Right forelimb (tissue), 1 donor: ENCODE results near the gene MINDY3.
"Not testable (repeated sequence)": the region's sequence is repeated elsewhere in the genome, so short reads cannot be mapped to it uniquely, and the experiment has no call there.

Source experiments
- DNase-seq: peaks from one replicate; pipeline ENCODE4 v3.0.0-alpha.2; 2018

Gene MINDY3

DNA sequence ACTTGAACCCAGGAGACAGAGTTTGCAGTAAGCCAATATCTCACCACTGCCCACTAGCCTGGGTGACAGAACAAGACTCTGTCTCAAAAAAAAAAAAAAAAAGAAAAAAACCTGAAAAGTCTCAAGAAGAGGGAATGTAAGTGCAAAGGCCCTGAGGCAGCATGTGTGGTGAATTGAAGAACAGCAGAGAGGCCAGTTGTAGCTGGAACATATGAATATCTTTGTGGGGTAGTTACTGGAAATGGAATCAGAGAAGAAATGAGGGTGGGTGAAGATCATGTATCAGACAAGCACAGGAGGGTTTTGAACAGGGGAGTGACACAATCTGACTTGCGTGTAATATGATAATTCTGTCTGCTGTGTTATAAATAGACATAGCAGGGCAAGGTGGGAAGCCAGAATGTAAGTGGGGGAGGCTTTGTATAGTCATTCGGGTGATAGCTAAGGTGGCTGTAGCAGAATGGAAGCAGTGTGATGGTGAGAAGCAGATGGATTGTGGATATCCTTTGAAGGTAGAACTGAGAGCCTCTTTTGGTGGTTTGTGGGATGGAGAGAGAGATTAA is 95.3 kb downstream of the MINDY3 start:
- DNase-seq = no peak

DNA sequence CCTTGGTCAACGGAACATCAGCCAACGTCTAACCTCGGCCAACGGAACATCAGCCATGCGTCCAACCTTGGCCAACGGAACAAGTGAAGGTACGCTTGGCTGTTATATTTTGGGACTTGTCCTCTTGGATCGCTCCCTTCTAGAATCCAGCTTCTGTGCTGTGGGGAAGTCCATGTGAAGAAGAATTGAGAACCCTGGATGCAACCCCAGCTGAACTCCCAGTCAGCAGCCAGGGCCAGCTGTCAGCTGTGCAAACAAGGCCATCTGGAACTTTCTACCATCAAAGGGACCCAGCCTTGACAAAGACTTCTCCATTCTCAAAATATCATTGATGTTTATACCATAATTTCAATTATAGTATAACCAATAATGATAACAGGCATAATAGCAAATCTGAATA is 97.3 kb downstream of the MINDY3 start:
- no peak for DNase-seq

DNA sequence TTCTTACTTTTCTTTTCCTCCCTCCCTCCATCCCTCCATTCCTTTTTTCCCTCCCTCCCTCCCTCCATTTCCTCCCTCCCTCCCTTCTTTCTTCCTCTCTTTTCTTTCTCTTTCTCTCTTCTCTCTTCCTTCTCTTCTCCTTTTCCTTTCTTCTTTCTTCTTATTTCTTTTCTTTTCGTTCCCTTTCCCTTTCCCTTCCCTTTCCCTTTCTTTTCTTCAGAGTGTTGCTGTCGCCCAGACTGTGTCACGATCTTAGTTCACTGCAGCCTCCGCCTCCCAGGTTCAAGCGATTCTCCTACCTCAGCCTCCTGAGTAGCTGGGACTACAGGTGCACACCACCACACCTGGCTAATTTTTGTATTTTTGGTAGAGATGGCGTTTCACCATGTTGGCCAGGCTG is 98.1 kb downstream of the MINDY3 start:
- not testable (repeated sequence) for DNase-seq

DNA sequence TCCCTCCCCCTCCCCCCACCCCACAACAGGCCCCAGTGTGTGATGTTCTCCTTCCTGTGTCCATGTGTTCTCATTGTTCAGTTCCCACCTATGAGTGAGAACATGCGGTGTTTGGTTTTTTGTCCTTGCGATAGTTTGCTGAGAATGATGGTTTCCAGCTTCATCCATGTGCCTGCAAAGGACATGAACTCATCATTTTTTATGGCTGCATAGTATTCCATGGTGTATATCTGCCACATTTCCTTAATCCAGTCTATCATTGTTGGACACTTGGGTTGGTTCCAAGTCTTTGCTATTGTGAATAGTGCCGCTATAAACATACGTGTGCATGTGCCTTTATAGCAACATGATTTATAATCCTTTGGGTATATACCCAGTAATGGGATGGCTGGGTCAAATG is 99.1 kb downstream of the MINDY3 start:
- DNase-seq = not testable (repeated sequence)

DNA sequence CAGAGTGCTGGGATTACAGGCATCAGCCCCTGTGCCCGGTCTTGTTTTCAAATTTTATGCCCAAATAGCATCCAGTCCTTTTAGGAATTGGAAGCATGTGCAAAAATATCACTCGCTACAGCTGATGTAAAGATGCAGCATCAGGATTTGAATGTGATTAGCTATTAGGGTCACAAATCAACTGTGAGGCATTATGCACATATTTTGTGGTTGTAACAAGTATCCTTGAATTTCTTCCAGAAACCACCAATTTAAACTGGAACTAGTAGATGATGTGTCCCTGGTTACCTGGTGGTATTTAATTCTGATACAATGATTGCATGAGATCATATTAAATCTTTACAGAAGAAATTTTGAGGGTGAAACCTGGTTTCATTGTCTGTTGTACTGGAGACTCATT is 99.6 kb downstream of the MINDY3 start:
- no peak for DNase-seq

DNA sequence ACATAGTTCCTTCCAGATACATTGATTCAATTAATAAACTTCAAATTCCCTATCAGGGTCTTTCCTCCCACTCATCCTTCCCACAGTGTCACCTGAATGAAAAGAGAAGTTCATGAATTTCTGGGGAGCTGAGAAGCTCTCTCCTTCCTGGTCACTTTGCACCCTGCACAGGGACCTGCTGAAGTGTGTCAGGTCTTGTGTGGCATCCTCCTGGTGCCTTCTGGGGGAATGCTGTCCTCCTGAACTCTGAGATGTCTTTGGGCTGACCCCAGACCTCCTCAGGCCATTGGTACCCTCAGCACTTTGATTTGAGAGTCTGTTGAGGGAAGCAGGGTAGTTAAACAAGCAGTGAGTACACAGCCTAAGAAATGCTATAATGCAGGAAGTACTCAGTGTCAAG is 101.0 kb downstream of the MINDY3 start:
- no peak for DNase-seq

DNA sequence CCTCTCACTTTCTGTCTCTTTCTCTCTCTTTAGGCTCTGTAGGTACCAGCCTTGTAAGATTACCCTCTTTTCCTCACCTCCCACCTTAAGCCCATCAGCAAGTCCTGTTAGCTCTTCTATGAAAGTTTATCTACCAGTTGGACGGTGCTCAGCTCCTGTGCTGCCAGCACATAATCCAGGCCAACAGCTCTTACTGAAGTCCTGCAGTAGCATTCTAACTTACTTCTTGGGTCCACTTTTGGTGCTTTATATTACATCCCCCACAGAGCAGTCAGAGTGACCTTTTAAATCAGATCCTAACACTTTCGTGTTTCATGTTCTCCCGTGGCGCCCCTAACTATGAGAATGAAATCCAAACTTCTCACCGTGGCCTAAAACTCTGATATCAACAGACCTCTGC is 101.7 kb downstream of the MINDY3 start:
- DNase-seq = no peak

DNA sequence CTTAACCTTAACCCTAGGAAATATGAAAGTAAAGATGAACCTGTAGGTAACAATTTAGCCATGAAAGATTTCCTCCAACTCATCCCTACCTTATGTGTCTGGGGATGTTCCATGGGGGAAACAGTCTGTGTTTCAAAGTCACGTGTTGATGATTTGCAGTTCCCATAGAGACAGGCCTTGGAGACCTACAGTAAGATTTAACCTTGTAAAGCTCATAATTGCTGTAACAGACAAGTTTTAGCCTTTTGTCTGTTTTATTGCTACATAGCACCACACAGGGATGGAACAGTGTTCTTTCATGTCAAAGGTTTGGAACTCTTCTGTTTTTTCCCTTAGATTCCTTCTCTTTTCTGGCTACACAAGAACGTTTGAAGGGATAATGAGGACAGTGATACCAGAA is 105.4 kb downstream of the MINDY3 start:
- no peak for DNase-seq

DNA sequence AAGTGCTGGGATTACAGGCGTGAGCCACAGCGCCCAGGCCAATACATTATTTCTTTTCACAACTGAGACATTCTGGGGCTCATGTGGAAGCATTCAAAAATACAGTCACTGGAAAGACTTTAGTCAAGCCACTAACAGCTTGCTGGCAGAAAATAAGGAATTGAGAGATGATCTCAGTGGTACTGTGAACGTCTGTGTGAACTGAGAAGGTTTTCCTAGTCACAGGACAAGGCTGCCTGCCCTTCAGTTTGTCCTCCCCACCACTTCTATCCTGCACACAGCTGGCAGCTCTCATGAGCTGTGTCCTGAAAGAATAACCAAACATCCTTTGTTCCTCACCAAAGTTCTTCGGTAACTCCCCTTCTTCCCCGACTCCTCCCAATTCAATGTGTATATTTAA is 109.3 kb downstream of the MINDY3 start:
- no peak for DNase-seq

DNA sequence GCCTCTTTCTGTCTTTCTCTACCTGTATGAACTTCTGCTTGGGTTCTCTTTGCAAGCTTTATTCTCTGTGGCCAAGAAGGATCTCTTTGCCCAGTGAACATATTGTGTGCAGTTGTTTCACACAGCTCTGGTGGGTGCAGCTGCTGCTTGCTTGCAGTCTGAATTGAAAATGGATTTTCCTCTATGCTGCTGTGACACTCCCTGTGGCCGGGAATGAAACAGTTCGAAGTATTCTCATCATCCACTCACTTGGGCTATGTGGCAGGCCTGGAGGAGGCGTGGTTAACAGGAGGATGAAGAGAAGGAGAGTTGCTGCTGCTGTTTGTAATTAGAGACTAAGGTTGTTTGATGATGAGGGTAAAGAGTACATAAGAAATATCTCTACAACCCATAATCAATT is 112.2 kb downstream of the MINDY3 start:
- peak; percentile 63 for DNase-seq

DNA sequence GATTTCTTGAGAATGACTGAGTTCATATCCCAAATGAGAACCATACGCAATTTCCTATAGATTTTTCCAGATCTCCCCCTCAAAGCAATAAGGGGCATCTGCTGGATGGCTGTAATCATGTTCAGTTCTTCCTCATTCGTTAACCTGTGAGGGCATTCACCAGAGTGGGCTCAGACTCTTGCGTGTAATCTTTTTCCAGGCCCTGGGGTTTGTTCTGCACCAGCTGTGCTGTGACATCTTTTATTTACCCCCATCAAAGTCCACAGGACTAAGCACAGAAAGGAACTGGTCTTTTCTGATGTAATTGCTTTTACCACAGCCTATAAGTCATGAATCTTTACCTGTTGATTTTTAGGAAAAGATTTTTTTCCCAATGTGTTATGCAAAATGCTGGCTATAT is 112.7 kb downstream of the MINDY3 start:
- no peak for DNase-seq

DNA sequence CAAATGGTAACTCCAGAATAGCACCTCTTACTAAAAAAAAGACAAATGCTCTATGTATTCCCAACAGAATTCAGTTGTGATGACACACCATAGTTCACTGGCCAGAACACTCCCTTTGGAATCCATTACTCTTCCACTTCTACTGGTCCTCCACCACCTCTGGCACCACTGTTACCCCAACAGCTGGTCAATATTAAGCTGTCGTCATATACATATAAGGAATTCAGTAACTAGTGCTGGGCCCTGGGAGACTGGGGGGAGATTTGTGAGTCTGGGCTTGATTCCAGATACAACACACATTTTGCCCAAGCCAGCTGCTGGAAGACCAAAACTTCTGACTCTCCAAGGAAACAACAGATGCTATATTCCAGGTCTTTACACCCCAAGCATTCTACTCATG is 114.6 kb downstream of the MINDY3 start:
- peak; percentile 69 for DNase-seq

DNA sequence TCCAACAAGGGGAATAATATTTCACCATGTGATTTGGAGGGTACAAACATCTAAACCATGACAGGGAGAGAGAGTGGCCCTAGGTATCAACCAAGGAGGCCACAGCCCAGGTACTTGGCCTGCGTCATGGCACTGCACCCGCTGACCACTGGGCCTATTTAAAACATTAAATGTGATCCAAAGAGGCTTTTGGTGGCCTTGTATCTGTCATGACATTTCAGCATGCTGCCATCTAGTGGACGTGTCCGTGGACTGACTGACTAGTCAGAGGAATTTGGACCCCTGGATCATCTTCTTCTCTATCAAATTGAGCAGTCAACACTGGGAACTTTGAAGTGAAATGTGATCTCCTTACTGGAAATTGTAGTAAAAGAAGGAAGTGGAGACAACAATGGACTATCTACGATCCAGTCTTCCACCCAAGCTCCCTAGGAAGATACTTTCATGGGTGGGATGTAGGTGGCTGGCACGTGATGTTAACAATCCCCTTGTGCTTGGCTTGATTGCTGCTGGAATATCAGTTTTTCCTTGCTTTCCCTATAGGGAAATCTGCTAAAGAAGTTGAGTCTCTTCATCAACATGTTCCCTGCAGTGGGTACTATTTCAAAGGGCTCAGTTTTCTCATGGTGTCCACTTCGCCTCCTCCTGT is 116.0 kb downstream of the MINDY3 start:
- no peak for DNase-seq

DNA sequence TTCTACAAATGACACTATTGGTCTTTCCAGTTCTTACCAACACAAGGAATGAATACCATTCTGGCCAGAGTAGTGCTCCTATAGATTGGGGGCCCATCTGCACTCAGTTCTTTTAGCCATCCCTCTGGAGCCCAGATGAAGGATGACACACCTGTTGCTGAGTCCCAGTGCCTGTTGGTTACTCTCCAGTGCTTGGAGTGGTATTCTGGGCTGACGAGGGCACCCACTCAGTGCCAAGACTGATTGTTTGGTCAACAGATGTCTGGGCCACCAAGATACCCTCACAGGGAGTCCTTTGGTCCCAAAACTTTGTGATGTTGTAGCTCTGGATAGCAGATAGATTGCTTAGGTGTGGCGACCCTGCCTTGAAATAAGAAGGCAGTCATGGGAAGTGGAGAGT is 116.9 kb downstream of the MINDY3 start:
- DNase-seq = no peak

DNA sequence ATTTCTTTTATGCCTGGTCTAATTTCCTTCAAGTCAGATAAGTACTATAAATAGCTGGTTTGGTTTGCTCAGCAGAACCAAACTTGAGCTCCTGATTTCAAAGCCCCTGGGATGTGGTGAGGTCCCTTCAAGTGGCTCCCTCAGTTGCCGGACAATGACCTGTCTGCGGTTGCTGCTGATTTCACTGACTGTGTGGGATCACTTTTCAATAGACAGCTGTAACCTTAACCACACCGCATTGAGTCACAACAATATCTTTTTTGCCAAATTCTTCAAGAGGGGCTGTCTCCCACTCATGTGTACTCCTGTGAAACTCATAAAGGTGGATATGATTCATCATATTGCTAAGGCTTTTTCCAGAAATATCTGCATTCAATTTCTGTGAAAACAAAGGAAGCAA is 117.5 kb downstream of the MINDY3 start:
- DNase-seq = no peak

DNA sequence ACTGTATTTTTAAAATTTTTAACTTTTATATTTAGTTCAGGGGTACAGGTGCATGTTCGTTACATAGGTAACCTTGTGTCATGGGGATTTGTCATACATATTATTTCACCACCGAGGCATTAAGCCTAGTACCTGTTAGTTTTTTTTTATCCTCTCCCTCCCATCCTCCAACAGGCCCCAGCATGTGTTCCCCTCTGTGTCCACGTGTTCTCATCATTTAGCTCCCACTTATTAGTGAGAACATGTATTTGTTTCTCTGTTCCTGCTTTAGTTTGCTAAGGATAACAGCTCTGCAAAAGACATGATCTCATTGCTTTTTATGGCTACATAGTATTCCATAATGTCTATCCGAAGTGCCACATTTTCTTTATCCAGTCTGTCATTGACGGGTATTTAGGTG is 118.2 kb downstream of the MINDY3 start:
- no peak for DNase-seq

DNA sequence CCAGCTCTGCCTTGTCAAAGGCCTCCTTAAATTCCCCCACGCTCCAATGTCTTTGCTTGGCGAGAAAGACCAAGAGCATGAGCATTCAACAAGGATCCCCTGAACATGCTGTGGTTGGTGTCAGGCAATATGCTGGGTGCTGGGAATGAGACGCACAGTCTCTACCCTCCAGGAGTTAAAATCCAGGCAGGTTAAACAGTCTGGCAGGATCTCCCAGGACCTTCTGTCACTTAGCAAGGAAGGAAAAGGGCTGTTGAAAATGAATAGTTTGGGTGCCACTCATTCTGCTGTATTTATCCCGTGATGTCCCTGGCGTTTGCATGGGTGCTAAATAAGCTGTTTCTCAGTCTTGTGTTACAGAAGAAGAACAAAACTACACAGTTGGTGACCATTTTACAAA is 118.7 kb downstream of the MINDY3 start:
- DNase-seq = no peak

DNA sequence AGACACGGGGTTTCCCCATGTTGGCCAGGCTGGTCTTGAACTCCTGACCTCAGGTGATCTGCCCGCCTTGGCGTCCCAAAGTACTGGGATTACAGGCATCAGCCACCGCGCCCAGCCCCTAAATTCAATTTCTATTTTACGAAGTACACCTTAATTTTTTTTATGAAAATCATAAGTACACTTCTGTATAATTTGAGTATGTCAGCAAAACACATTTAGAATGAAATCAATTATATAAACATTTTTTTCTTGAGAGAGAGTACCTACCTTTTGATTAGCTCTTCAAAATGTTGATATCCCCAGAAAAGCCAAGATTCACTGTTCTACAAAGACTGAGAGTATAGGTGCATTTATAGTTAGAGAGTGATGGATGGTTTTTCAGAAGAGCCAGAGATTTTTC is 120.0 kb downstream of the MINDY3 start:
- DNase-seq = no peak

DNA sequence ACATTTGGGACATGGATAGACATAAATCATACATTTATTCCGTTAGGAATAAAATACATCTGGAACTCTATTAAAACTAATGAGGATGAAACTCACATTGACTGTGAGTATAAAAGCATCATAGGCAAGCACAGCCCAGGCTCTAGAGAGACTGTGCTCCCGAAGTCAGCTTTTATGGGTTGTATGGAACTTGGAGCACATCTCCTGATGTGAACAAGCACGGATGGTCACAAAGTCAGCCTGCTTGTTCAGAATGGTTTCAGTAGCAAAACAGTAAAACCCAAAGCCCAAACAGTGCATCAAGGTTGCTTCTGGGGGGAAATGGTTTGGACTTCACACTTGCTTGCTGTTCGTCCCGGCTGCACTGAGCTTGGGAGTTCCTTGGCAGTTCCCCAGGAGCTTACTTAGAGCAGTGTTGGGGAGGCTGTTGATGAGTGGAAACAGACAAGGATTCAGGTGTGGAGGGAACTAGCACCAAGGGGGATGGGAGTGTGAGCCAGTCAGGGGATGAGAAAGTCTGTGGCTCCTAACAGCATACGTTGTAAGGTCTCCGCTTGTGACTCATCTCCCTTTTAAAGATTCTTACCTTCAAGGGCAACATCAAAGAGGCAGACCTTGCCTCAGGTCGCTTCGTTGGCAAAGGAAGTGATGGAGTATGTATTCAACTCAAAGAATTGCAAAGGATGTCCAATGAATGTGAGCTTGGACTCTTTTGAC is 120.9 kb downstream of the MINDY3 start:
- peak; percentile 60 for DNase-seq

DNA sequence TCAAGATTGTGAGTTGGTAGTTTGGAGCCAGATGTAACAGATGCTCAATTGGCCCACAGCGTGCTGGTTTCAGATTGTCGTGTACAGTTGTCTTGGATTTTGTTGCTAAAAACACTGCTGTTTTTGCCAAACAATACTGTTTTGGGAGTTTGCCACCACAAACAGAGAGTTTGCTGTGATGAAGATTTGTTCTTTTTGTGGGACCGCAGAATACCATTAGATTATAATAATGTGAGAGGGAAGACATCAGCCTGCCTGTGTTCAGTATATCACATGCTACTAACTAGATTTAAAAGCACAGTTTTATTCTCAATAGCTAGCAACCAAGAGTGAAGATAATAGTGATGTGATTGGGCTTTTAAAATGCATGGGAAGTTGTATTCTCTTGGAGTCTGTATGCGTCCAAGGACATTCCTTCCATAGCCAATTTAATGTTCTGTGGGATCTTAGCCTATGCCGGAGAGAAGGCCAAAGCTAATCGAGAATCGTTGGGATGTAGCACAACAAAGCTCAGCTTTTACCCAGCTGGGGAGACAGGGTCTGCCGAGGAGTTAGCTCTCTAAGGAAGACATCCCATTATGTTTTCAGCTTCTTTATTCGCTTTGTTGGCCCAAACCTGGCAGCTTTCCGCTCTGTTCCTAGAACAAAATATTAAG is 121.9 kb downstream of the MINDY3 start:
- DNase-seq = peak; percentile 71

DNA sequence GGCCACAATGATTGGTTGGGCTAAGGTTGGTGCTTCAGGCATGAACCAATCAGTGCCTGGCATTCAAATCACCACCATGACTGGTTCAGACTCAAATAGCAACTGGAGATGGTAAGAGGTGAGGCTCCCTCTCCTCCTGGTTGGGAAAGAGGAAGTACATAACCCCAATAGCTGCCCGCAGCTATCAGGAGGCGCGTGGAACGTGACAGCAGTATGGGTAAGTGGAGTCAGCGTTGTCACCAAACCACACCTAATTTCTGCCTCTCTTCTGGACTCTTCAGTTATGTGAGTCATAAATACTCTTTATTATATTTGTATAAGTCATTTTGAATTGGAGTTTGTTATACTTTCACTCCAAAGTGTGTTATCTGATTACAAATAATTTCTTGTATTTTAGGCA is 122.7 kb downstream of the MINDY3 start:
- DNase-seq = no peak

DNA sequence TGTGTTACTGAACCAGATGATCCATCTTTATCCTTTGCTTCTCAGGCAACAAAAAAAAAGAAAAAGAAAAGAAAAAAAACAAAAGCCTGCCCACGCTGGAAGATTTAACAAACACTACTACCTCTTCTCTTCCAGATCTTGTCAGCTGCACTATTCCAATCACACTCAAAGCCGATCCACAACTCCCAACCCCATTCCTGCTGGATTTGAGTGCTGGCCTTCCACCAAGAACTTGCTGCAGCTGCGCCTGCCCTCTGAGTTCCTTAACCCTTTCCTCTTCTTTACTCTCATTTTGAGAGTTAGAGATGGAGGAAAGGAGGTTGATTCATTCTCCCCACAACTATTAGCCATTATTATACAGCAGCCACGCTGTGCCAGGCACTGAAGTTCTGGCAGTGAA is 124.5 kb downstream of the MINDY3 start:
- peak; percentile 84 for DNase-seq

DNA sequence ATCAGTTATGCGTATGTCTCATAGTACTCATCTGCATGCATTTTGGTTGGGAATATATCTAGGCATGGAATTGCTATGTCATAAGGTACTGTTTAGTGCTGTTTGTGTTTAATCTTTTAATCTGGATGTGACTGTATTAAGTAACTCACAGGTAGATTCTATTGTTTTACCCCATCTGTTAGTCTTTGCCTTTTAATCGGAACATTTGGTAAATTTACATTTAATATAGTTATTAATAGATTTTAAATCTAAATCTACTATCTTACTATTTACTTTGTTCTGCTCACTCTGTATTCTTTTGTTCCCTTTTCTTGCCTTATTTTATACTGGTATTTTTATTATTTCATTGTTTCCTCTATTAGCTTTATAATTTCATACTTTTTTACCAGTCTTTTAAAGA is 130.0 kb downstream of the MINDY3 start:
- no peak for DNase-seq

DNA sequence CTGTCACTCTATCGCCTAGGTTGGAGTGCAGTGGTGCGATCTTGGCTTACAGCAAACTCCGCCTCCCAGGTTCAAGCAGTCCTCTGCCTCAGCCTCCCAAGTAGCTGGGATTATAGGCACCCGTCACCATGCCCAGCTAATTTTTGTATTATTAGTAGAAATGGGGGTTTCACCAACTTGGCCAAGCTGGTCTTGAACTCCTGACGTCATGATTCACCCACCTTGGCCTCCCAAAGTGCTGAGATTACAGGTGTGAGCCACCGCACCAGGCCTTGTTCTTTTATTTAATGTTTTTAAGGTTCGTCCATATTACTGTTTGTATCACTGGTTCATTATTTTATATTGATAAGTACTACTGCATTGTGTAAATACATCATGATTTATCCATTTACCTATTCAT is 130.4 kb downstream of the MINDY3 start:
- no peak for DNase-seq
